ENCODE results near the gene NEURL1. TPM values are rescaled to one million over a fixed set of nuclear protein-coding genes. Genes with fewer than 3 reads are reported as not detected.

NEURL1 gene
- total and polyA plus RNA-seq, 10 of the 15 experiments (the other 5 are each of a cell fraction or from before 2014, with no cell fraction given): 0.02 to 0.05 (median 0.05) TPM; not detected in 6

DNA sequence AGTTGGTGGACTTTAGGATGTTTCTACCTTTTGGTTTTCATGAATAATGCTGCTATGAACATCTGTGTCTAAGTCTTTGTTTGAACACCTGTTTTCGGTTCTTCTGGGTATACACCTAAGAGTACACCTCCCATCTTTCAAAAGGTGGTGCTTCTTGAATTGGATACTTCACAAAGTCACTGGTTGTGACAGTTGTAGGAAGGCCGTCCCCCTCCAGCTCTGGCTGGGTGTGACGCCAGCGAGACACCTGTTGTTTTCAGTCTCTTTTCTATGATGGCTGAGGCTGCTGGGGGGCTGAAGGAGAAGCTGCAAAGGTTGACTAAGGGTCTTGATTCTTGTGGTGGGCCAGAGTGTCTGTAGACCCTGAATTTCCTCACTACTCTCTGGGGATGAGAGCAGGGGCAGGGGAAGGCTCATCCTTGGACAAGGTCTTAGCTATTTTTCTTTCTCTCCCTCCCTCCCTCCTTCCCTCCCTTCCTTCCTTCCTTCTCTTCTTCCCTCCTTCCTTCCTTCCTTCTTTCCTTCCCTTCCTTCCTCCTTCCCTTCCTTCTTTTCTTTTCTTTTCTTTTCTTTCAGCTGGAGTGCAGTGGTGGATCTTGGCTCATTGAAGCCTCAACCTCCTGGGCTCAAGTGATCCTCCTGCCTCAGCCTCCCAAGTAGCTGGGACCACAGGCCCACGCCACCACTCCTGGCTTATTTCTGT lies 5.6 kb downstream of the NEURL1 start:
- SMC1A ChIA-PET (ENCODE audit: uncharacterized antibody, unreplicated experiment): interaction anchor here (1.1 kb wide), 1 partner anchor 11 kb away, joined by 3 read pairs; no protein-coding TSS in a partner anchor
- no peak for FAIRE-seq
- Histone ChIP-seq H3K4me1 (ENCODE audit: control insufficient read depth, insufficient read depth, low read length) (peaks cover under 1% of the 10 kb centered on the region), H3K9me3 (replicated peaks; ENCODE audit: control insufficient read depth, insufficient read depth, low read length) (no peaks in the 10 kb centered on the region), H3K4me3 (no peak overlapping the region), H3K9ac (ENCODE audit: control insufficient read depth, insufficient read depth, low read length) (no peak overlapping the region), H2AFZ (ENCODE audit: control insufficient read depth, low read depth, low read length) (no peak overlapping the region), H3K27me3 (replicated peaks in 1 of 2; ENCODE audit: control insufficient read depth in 2 of 2, insufficient read depth in 2 of 2, low read length in 1 of 2) (peaks cover 11 to 14% of the 10 kb centered on the region in 2 experiments), H3K4me2 (ENCODE audit: control insufficient read depth, insufficient read depth) (no peak overlapping the region), H3K79me2 (ENCODE audit: control insufficient read depth, insufficient read depth, low read length) (no peaks in the 10 kb centered on the region), H3K27ac (ENCODE audit: control insufficient read depth, insufficient read depth) (no peak overlapping the region), H3K36me3 (ENCODE audit: control insufficient read depth in 2 of 2, insufficient read depth in 2 of 2, low read length in 1 of 2) (no peaks in the 10 kb centered on the region), H4K20me1 (ENCODE audit: control insufficient read depth, insufficient read depth) (no peaks in the 10 kb centered on the region)
- WGBS (ENCODE audit: insufficient coverage, insufficient replicate concordance, low lambda C conversion rate, missing lambda C conversion rate): 54% methylated on average over 5 of the region's 5 CpGs
- no peak for DNase-seq (ENCODE audit: low read depth, low spot score)
- no TSS peak for BruUV-seq (replicated peaks)
- no peak for TF ChIP-seq ZNF384 (IDR thresholded peaks at IDR 0.05; ENCODE audit: borderline replicate concordance, low read depth, low read length)
- TF ChIP-seq, protein P1, sequence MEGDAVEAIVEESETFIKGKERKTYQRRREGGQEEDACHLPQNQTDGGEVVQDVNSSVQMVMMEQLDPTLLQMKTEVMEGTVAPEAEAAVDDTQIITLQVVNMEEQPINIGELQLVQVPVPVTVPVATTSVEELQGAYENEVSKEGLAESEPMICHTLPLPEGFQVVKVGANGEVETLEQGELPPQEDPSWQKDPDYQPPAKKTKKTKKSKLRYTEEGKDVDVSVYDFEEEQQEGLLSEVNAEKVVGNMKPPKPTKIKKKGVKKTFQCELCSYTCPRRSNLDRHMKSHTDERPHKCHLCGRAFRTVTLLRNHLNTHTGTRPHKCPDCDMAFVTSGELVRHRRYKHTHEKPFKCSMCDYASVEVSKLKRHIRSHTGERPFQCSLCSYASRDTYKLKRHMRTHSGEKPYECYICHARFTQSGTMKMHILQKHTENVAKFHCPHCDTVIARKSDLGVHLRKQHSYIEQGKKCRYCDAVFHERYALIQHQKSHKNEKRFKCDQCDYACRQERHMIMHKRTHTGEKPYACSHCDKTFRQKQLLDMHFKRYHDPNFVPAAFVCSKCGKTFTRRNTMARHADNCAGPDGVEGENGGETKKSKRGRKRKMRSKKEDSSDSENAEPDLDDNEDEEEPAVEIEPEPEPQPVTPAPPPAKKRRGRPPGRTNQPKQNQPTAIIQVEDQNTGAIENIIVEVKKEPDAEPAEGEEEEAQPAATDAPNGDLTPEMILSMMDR (IDR thresholded peaks at IDR 0.05 in 2 of 3, conservative IDR thresholded peaks at IDR 0.05 in 1 of 3; ENCODE audit: control insufficient read depth in 2 of 3, extremely low read depth in 1 of 3, insufficient read depth in 1 of 3, low read depth in 3 of 3, low read length in 3 of 3): no peak
- no peak for TF ChIP-seq TARDBP (IDR thresholded peaks at IDR 0.05; ENCODE audit: borderline replicate concordance)
- TF ChIP-seq MEF2A (IDR thresholded peaks at IDR 0.05; ENCODE audit: insufficient read depth, low read depth, low read length): no peak
- TF ChIP-seq, protein P2, sequence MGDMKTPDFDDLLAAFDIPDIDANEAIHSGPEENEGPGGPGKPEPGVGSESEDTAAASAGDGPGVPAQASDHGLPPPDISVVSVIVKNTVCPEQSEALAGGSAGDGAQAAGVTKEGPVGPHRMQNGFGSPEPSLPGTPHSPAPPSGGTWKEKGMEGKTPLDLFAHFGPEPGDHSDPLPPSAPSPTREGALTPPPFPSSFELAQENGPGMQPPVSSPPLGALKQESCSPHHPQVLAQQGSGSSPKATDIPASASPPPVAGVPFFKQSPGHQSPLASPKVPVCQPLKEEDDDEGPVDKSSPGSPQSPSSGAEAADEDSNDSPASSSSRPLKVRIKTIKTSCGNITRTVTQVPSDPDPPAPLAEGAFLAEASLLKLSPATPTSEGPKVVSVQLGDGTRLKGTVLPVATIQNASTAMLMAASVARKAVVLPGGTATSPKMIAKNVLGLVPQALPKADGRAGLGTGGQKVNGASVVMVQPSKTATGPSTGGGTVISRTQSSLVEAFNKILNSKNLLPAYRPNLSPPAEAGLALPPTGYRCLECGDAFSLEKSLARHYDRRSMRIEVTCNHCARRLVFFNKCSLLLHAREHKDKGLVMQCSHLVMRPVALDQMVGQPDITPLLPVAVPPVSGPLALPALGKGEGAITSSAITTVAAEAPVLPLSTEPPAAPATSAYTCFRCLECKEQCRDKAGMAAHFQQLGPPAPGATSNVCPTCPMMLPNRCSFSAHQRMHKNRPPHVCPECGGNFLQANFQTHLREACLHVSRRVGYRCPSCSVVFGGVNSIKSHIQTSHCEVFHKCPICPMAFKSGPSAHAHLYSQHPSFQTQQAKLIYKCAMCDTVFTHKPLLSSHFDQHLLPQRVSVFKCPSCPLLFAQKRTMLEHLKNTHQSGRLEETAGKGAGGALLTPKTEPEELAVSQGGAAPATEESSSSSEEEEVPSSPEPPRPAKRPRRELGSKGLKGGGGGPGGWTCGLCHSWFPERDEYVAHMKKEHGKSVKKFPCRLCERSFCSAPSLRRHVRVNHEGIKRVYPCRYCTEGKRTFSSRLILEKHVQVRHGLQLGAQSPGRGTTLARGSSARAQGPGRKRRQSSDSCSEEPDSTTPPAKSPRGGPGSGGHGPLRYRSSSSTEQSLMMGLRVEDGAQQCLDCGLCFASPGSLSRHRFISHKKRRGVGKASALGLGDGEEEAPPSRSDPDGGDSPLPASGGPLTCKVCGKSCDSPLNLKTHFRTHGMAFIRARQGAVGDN (IDR thresholded peaks at IDR 0.05): no peak
- TF ChIP-seq POLR2A (IDR thresholded peaks at IDR 0.05; ENCODE audit: low read depth, low read length): no peak
- TF ChIP-seq PAX8 (IDR thresholded peaks at IDR 0.05): no peak
- in situ Hi-C loops (cut with MboI): no loop called here
- intact Hi-C loops (cut with micrococcal nuclease; ENCODE audit: unreplicated experiment): no loop called here
- CTCF ChIA-PET: interaction anchor here (1.0 kb wide), 1 partner anchor 187 kb away, joined by 5 read pairs; no protein-coding TSS in a partner anchor
- RAD21 ChIA-PET (ENCODE audit: unreplicated experiment): interaction anchor here (0.7 to 1.2 kb wide), 2 partner anchors 10 to 114 kb away, joined by 3 to 4 read pairs; no protein-coding TSS in a partner anchor
- peak; percentile 14; the same call in 1 of the 3 replicates for ATAC-seq
- POLR2A ChIA-PET: no interaction called here

Measured in GM12878 (cell line).